Measurements from ENCODE around the gene SLC5A9. TPM values are rescaled to one million over a fixed set of nuclear protein-coding genes. Genes with fewer than 3 reads are reported as not detected.

SLC5A9 gene
- total RNA-seq, 2 donors from 2014 or later = not detected

DNA sequence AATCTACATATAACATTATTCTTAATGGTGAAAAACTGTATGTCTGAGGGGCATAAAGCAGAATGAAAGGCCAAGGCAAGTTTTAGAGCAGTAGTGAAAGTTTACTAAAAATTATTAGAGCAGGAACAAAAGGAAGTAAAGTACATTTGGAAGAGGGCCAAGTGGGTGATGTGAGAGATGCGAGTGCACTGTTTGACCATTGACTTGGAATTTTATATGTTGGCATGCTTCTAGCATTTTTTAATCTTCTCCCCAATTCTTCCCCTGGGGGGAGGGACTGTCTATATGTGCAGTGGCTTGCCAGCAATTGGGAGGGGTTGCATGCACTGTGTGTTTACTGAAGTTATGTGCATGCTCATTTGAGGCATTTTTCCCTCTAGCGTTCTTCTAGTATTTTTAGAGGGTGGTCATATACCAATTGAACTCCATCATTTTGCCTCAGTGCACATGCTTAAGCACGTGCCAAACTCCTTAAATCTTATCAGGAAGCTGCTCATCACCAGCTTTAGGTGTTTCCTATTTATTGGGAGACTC lies 36.1 kb upstream of the SLC5A9 start:
- H3K36me3 ChIP-seq = no peaks in the 10 kb centered on the region
- no peak overlapping the region for H3K4me3 ChIP-seq
- no peaks in the 10 kb centered on the region for H3K4me1 ChIP-seq
- H3K9me3 ChIP-seq = peaks cover 0 to 14% of the 10 kb centered on the region in 2 donors
- TF ChIP-seq, protein P1, sequence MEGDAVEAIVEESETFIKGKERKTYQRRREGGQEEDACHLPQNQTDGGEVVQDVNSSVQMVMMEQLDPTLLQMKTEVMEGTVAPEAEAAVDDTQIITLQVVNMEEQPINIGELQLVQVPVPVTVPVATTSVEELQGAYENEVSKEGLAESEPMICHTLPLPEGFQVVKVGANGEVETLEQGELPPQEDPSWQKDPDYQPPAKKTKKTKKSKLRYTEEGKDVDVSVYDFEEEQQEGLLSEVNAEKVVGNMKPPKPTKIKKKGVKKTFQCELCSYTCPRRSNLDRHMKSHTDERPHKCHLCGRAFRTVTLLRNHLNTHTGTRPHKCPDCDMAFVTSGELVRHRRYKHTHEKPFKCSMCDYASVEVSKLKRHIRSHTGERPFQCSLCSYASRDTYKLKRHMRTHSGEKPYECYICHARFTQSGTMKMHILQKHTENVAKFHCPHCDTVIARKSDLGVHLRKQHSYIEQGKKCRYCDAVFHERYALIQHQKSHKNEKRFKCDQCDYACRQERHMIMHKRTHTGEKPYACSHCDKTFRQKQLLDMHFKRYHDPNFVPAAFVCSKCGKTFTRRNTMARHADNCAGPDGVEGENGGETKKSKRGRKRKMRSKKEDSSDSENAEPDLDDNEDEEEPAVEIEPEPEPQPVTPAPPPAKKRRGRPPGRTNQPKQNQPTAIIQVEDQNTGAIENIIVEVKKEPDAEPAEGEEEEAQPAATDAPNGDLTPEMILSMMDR (IDR thresholded peaks at IDR 0.05) = no peak
- DNase-seq (ENCODE audit: low spot score) = no peak
- no peaks in the 10 kb centered on the region for H3K27me3 ChIP-seq
- H3K27ac ChIP-seq = no peak overlapping the region

DNA sequence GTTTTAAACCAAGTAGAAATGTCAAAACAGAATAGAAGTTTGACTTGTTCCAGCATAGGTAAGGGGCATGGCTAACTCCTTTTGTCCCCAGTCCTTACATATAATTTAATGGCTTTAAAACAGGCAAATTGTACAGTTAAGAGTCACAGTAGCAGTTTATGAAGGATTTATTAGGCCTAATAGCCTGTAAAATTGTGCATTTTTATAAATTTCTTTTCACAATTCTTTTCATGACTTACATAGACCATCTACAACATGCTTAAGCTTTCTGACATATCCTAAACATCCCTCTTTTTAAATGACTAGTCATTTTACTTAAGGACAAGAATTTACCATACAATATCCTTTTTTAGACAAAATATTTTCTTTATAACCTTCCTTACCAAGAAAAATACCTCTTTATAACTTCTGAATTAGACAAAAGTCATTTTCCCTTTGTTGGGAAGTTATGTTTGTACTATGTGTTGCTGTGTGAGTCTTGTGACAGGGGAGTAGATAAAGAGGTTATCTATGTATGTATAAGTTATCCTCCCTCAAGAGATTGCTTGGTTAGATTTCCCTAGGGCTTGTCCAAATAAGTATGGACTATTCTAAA lies 34.5 kb upstream of the SLC5A9 start:
- H3K4me3 ChIP-seq = no peak overlapping the region
- peaks cover 0 to 14% of the 10 kb centered on the region in 2 donors for H3K9me3 ChIP-seq
- no peaks in the 10 kb centered on the region for H3K27me3 ChIP-seq
- no peak for DNase-seq (ENCODE audit: low spot score)
- no peaks in the 10 kb centered on the region for H3K36me3 ChIP-seq
- H3K4me1 ChIP-seq = no peaks in the 10 kb centered on the region
- no peak overlapping the region for H3K27ac ChIP-seq
- TF ChIP-seq, protein P1 (IDR thresholded peaks at IDR 0.05) = no peak

DNA sequence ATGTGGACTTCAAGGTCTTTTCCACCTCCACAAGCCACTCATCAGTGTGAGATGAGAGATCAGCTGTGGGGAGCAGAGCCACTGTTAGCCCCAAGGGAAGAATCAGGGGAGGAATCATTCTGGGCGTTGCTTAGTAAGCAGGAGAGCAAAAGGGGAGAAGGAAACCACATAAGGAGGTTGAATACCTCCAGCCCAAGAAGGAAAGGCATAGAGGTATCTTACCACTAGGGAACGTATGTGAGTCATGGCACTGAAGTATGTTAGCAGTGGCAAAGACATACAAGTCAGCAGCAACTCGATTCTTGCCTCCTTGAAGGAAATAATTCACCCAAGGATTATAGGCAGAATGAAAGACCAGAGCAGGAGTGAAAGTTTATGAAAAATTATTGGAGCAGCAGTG lies 31.6 kb upstream of the SLC5A9 start:
- TF ChIP-seq, protein P1 (IDR thresholded peaks at IDR 0.05) = no peak
- Histone ChIP-seq H3K27ac (no peak overlapping the region), H3K36me3 (no peaks in the 10 kb centered on the region), H3K9me3 (peaks cover 0 to 14% of the 10 kb centered on the region in 2 donors), H3K27me3 (no peaks in the 10 kb centered on the region), H3K4me3 (no peak overlapping the region), H3K4me1 (no peaks in the 10 kb centered on the region)
- DNase-seq (ENCODE audit: low spot score) = no peak

DNA sequence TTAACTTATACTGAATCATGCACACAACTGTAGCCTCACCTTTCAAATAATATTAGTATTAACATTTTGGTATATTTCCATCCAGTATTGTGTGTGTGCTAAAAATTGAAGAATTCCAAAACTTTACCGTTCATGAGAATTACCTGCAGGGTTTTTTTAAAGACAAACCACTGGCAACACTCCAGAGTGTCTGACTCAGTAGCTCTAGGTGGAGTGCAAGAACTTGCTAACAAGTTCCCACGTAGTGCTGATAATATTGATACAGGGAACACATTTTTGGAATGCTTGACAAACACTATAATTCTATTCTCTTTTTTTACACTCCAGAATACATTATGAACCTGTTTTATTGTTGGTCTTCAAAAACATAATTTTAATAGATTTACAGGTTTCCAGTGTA lies 27.7 kb upstream of the SLC5A9 start:
- H3K9me3 ChIP-seq = no peaks in the 10 kb centered on the region
- TF ChIP-seq, protein P1 (IDR thresholded peaks at IDR 0.05) = no peak
- H3K27me3 ChIP-seq = no peaks in the 10 kb centered on the region
- no peak for DNase-seq (ENCODE audit: low spot score)
- H3K4me1 ChIP-seq = no peaks in the 10 kb centered on the region
- H3K36me3 ChIP-seq = no peaks in the 10 kb centered on the region
- no peak overlapping the region for H3K27ac ChIP-seq
- no peak overlapping the region for H3K4me3 ChIP-seq

DNA sequence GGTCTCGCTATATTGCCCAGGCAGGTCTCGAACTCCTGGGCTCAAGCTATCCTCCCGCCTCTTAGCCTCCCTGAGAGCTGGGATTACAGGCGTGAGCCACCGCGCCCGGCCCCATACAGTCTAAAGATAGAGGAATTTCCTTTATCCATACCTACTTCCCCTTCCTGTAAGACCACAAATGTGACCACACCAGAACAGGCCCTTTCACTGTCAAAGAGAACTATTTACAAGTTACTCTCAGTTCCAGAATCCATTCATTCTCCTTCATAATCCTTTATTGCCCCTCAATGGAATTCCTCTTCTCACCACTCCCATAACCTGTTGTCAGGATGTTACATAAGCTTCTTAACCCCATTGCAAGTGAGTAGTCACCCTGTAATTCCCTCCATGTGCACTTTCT lies 26.3 kb upstream of the SLC5A9 start:
- no peak overlapping the region for H3K27ac ChIP-seq
- TF ChIP-seq, protein P1 (IDR thresholded peaks at IDR 0.05) = no peak
- H3K36me3 ChIP-seq = no peaks in the 10 kb centered on the region
- H3K9me3 ChIP-seq = no peaks in the 10 kb centered on the region
- no peaks in the 10 kb centered on the region for H3K4me1 ChIP-seq
- no peaks in the 10 kb centered on the region for H3K27me3 ChIP-seq
- no peak overlapping the region for H3K4me3 ChIP-seq
- no peak for DNase-seq (ENCODE audit: low spot score)

DNA sequence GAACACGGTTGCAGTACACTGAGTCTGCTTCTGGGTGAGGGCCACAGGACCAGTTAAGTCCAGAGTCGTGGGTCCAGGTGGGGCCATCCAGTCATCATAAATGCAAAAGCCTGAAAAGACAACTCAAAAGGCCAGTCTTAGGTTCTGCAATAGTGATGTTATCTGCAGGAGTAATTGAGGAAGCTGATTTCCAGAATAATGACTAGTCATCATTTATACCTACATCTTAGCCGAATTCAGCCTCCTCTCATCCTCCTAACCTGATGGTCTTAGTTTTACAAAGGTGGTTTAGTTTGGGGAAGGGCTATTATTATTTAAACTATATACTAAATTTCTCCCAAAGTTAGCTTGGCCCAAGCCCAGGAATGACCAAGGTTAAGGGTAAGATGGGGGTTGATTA lies 23.5 kb upstream of the SLC5A9 start:
- TF ChIP-seq, protein P1 (IDR thresholded peaks at IDR 0.05) = no peak
- Histone ChIP-seq H3K36me3 (no peaks in the 10 kb centered on the region), H3K27me3 (no peaks in the 10 kb centered on the region), H3K4me3 (no peak overlapping the region), H3K4me1 (no peaks in the 10 kb centered on the region), H3K27ac (no peak overlapping the region), H3K9me3 (no peaks in the 10 kb centered on the region)
- DNase-seq (ENCODE audit: low spot score) = no peak

All from right atrium auricular region (tissue), 2 donors.